ENCODE data around the gene PRKAR1B.

PRKAR1B gene

GRCh38 chr7:584820-585219, 142.3 kb downstream of the PRKAR1B start:
- ATAC-seq (ENCODE audit: low read depth) (no peak), DNase-seq (ENCODE audit: low spot score) (no peak)
- Histone ChIP-seq H3K9me3 (ENCODE audit: severe bottlenecking) (no peaks in the 10 kb centered on the region), H3K27me3 (ENCODE audit: insufficient read depth, poor library complexity, severe bottlenecking) (no peaks in the 10 kb centered on the region), H3K4me1 (ENCODE audit: insufficient read depth, poor library complexity, severe bottlenecking) (no peaks in the 10 kb centered on the region), H3K4me3 (ENCODE audit: severe bottlenecking) (no peak overlapping the region), H3K36me3 (ENCODE audit: low read depth) (no peaks in the 10 kb centered on the region), H3K27ac (ENCODE audit: poor library complexity, severe bottlenecking) (no peak overlapping the region)
- TF ChIP-seq CTCF (IDR thresholded peaks at IDR 0.05; ENCODE audit: poor library complexity, severe bottlenecking) = no peak

- no peaks in the 10 kb centered on the region for H3K36me3 ChIP-seq (ENCODE audit: low read depth)
These were observed 143.0 kb downstream of the PRKAR1B start for GRCh38 chr7:584122-584465.

GRCh38 chr7:583410-584121, 143.5 kb downstream of the PRKAR1B start:
- Histone ChIP-seq H3K36me3 (ENCODE audit: low read depth) (no peaks in the 10 kb centered on the region), H3K27me3 (ENCODE audit: insufficient read depth, poor library complexity, severe bottlenecking) (no peaks in the 10 kb centered on the region), H3K4me1 (ENCODE audit: insufficient read depth, poor library complexity, severe bottlenecking) (no peaks in the 10 kb centered on the region), H3K27ac (ENCODE audit: poor library complexity, severe bottlenecking) (no peak overlapping the region), H3K9me3 (ENCODE audit: severe bottlenecking) (no peaks in the 10 kb centered on the region), H3K4me3 (ENCODE audit: severe bottlenecking) (no peak overlapping the region)
- TF ChIP-seq CTCF (IDR thresholded peaks at IDR 0.05; ENCODE audit: poor library complexity, severe bottlenecking) = no peak
- DNase-seq (ENCODE audit: low spot score) (no peak), ATAC-seq (ENCODE audit: low read depth) (no peak)

More at GRCh38 chr7:584122-584465, 143.0 kb downstream of the PRKAR1B start:
- TF ChIP-seq CTCF (IDR thresholded peaks at IDR 0.05; ENCODE audit: poor library complexity, severe bottlenecking) = no peak
- no peaks in the 10 kb centered on the region for H3K27me3 ChIP-seq (ENCODE audit: insufficient read depth, poor library complexity, severe bottlenecking)
- no peak overlapping the region for H3K27ac ChIP-seq (ENCODE audit: poor library complexity, severe bottlenecking)
- no peak for ATAC-seq (ENCODE audit: low read depth)
- no peak overlapping the region for H3K4me3 ChIP-seq (ENCODE audit: severe bottlenecking)
- no peaks in the 10 kb centered on the region for H3K9me3 ChIP-seq (ENCODE audit: severe bottlenecking)
- no peaks in the 10 kb centered on the region for H3K4me1 ChIP-seq (ENCODE audit: insufficient read depth, poor library complexity, severe bottlenecking)
- no peak for DNase-seq (ENCODE audit: low spot score)

GRCh38 chr7:582931-583330, 144.2 kb downstream of the PRKAR1B start:
- H3K9me3 ChIP-seq (ENCODE audit: severe bottlenecking) = no peaks in the 10 kb centered on the region
- H3K36me3 ChIP-seq (ENCODE audit: low read depth) = no peaks in the 10 kb centered on the region
- H3K27me3 ChIP-seq (ENCODE audit: insufficient read depth, poor library complexity, severe bottlenecking) = no peaks in the 10 kb centered on the region
- ATAC-seq (ENCODE audit: low read depth) = no peak
- no peak for TF ChIP-seq CTCF (IDR thresholded peaks at IDR 0.05; ENCODE audit: poor library complexity, severe bottlenecking)
- H3K4me3 ChIP-seq (ENCODE audit: severe bottlenecking) = no peak overlapping the region
- H3K4me1 ChIP-seq (ENCODE audit: insufficient read depth, poor library complexity, severe bottlenecking) = no peaks in the 10 kb centered on the region
- DNase-seq (ENCODE audit: low spot score) = no peak
- no peak overlapping the region for H3K27ac ChIP-seq (ENCODE audit: poor library complexity, severe bottlenecking)

- no peaks in the 10 kb centered on the region for H3K27me3 ChIP-seq (ENCODE audit: insufficient read depth, poor library complexity, severe bottlenecking)
- no peak for ATAC-seq (ENCODE audit: low read depth)
- no peaks in the 10 kb centered on the region for H3K36me3 ChIP-seq (ENCODE audit: low read depth)
- TF ChIP-seq CTCF (IDR thresholded peaks at IDR 0.05; ENCODE audit: poor library complexity, severe bottlenecking) = no peak
- no peaks in the 10 kb centered on the region for H3K4me1 ChIP-seq (ENCODE audit: insufficient read depth, poor library complexity, severe bottlenecking)
- H3K4me3 ChIP-seq (ENCODE audit: severe bottlenecking) = no peak overlapping the region
- no peak overlapping the region for H3K27ac ChIP-seq (ENCODE audit: poor library complexity, severe bottlenecking)
- H3K9me3 ChIP-seq (ENCODE audit: severe bottlenecking) = no peaks in the 10 kb centered on the region
- no peak for DNase-seq (ENCODE audit: low spot score)
These were observed 144.8 kb downstream of the PRKAR1B start for GRCh38 chr7:582081-582835.

Data from RWPE2 (cell line).